GM18499 (cell line): ENCODE measurements around the gene TELO2.

Experiments used
- ATAC-seq: cut with Tn5 transposase; IDR thresholded peaks from one replicate; pipeline ENCODE4 v1.9.1; 2021; ENCODE audit warnings: moderate number of reproducible peaks; ENCODE audit not compliant: insufficient read depth, unreplicated experiment

Gene TELO2

DNA sequence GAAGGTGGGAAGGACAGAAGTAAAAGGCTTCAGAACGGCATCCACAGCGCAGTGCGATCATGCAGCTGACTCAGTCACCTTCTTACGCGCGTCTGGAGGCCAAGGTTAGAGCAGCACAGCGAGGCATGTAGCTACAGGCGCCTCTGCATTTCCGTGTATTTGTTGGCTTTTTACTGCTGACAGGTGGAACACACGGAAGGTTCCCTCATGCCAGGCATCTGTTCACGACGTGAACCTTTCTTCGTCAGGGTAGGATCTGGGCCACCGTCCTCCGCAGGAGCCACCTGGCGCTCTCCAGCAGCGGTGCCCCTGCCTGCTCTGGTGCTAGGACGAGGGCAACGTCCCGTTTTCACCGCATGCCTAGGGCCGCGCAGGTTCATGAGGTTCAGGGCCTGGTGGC, 55.6 kb downstream of the TELO2 start:
- no peak for ATAC-seq

DNA sequence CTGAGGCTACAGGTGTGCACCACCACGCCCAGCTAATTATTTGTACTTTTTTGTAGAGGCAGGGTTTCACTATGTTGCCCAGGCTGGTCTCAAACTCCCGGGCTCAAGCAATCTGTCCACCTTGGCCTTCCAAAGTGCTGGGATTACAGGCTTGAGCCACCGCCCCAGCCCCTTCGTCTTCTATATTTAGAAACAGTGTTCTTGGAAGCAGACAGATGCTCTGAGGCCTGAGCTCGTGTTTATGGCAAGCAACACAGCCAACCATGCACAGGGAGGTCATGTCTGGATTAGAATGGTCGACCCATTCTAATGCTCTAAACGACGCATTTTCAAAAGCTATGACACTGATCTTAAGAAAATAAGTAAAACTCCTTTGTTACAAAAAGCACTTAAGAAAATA, 56.9 kb downstream of the TELO2 start:
- no peak for ATAC-seq

DNA sequence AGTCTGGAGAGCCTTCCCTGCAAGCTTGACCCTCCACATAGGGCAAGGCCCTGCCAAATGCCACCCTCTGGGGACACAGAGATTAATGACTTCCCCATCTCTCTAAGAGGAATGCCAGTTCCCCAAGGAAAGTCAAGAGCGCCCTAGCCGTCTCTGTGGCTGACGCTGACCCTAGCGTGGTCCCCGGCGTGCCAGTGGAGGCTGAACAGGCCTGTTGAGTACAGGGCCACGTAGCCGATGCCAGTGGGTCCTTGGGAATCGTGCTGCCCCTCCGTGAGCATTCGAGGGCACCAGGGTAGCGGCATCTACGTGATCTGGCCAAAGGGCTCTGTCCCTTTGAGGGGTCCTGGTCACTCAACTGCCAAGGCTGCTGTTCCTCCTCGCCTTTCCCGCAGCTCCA, 57.5 kb downstream of the TELO2 start:
- no peak for ATAC-seq

DNA sequence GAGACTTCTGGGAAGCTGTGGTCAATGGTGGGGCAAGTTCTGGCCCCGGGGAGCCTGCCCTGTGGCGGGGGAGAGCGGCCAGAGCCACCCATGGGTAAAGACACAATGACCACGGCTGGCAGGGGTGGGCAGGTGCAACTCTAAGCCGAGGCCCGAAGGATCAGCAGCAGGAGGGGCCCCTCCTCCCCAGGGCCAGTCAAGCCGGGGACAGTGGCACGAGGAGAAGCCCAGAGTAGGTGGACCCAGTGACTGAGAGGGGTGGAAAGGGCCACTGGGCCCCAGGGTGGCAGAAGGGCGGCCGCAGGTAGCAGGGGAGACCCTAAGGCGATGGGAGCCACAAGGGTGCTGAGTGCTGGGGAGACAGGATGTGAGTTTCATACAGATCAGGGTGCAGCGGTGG, 58.0 kb downstream of the TELO2 start:
- no peak for ATAC-seq

DNA sequence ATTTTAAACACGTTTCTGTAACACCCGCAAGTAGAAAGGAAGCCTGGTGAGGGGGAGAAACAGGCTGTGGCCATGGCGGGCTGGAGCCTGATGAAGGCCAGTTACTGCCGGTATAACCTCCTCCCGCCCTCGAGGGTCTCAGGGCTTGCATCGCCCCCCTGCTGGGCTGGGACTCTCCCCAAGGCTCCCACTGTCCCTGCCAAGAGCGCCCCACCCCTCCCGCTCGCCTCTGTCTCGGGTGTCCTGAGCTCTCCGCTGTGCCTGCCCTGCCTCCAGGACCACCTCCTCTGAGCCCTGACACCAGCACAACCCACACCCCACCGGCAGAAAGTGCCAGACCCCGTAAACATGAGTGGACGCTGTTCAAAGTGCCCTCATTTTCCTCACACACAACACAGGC, 59.0 kb downstream of the TELO2 start:
- ATAC-seq = no peak

DNA sequence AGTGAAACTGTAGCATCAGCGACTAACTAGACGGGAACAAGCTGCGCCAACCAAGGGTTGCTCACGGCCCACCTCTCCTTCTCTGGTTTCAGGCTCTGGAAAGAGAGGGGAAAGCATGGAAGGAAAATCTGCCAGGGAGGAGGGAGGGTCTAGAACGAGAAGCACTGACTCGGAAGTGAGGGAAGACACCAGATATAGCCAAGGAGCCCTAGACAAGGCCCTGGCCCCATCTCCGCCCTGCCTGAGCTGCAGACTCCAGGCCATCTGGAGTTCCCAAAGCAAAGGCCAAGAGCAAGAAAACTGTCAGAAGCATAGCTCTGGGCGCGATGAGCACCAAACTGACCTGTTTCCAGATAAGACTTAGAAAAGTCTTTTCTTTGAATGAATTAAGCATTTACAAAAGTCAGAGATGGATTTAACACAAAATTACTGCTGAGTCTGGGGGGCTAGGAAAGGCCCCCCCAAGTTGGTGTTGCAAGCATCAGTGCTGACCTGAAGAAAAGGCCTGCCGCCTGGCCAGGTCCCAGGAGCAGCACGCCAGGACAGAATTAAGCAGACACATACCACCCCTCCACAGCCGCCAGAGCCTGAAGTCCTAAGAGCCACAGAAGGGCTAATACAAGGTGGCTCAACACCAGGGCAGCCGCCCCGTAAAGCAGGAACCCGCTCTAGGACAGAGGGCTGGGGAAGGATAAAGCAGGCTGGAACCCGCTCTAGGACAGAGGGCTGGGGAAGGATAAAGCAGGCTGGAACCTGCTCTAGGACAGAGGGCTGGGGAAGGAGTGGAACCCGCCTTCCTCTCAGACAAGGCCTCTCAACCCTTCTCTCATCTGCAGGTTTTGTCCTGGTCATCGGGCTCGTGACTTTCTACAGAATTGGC, 61.0 kb downstream of the TELO2 start:
- ATAC-seq = no peak

DNA sequence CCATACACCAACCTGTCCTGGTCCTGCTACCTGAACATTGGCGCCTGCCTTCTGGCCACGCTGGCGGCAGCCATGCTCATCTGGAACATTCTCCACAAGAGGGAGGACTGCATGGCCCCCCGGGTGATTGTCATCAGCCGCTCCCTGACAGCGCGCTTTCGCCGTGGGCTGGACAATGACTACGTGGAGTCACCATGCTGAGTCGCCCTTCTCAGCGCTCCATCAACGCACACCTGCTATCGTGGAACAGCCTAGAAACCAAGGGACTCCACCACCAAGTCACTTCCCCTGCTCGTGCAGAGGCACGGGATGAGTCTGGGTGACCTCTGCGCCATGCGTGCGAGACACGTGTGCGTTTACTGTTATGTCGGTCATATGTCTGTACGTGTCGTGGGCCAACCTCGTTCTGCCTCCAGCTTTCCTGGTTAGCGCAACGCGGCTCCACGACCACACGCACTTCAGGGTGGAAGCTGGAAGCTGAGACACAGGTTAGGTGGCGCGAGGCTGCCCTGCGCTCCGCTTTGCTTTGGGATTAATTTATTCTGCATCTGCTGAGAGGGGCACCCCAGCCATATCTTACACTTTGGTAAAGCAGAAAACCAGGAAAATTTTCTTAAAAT, 61.8 kb downstream of the TELO2 start:
- no peak for ATAC-seq

DNA sequence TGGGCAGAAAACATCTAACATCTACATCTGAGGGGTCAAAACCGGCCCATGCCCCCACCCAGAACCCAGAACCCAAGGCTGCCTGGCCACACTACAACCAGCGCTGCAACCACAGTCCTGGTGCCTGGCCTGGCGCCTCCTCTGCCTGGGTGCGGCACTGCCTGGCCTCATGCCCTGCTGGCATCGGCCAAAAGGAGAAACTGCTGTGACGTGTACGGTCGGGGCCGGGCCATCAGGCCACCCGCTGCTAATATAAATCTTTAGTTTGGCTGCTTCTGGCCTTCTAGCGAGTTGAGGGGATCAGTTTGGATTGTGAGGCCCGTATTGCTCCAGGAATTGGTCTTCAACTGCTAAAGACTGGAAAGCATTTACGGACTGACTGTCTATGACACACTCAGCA, 63.1 kb downstream of the TELO2 start:
- no peak for ATAC-seq

DNA sequence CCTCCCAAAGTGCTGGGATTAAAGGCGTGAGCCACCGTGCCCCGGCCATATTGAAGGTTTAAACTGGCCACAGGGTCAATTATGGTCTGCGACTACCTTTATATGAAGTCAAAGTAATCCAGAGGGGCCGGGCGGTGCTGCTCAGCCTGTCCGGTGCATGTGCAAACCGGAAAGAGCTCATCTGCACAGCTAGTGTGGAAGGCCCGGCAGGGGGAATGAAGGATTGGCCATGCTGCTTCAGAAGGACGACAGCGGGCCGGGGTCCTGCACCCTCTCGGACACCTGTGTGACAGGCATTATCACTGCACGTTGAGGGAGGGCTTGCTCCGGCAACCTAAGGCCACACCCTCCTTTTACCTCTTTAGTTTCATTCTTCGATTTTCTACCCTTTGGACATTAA, 63.9 kb downstream of the TELO2 start:
- no peak for ATAC-seq

DNA sequence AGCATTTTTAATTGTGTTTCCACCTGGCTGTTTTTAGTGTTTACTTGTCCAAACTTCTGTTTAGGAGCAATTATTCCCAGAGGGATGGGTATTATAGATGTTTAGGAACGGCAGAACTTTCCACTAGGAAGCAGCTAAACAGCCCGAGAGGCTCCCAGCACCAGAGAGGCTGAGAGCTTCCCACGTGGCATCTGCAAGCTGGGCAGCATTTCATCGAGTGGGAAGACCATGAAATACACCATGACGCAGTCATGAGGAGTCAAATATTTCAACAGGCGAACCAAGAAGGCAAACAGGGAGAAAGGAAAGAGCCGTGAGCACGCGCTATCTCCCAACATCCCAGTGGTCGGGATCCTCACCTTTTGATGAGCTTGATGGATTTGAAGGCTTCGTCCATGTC, 64.4 kb downstream of the TELO2 start:
- no peak for ATAC-seq

DNA sequence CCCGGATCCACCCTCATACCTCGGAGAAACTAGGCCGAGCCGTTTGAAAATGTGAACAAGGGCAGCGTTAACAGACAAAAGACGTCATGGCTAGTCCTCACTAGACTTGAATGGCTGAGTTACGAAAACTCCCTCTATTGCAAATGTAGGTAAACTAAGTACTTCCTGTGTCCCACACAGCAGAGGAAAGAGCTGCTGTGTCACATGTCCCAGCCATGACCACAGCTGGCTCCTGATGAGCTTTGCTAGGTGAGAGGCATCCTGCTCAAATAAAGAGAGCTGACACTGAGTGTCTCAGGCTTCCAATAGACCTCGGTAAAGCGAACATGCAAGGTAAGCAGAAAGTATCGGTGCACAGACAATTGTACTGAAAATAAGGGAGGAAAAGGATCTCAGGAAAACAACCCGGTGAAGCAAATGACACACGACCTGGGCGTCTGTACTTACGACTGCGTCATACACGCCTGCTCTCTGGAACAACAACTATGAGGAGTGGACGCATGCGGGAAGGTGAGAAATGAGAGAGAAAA, 66.4 kb downstream of the TELO2 start:
- ATAC-seq = no peak
